Fibroblast of skin of scalp (primary cell): ENCODE data around the gene CDH26. TPM values are rescaled to one million over a fixed set of nuclear protein-coding genes. Genes with fewer than 3 reads are reported as not detected.

ENCODE experiments used
- DNase-seq: peaks from one replicate; pipeline ENCODE4 v3.0.0-alpha.2; 2013
- polyA plus RNA-seq, 2 experiments: library from polyadenylated mRNA; unstranded; fragments of 120-200 nt; gene quantifications; one replicate each; pipeline ENCODE4 v1.2.1, GENCODE V29; 2013; ENCODE audit not compliant: insufficient read length in 2 of 2

Gene CDH26
- not detected for polyA plus RNA-seq (2013, experiment 1 of 2; ENCODE audit: insufficient read length)
- polyA plus RNA-seq (2013, experiment 2 of 2; ENCODE audit: insufficient read length), result 0.11 TPM

GRCh38 chr20:59958123-59958522 is at the start of gene CDH26:
Gene CDH26, plus strand, starts transcription at chr20:59958423. Its CDS starts 304 bp downstream, at chr20:59958727.
- no peak for DNase-seq

GRCh38 chr20:59908855-59909254 is 49.4 kb upstream of the CDH26 start:
- no peak for DNase-seq

- DNase-seq, result no peak
Observed at GRCh38 chr20:59911041-59911440, 47.2 kb upstream of the CDH26 start.

- no peak for DNase-seq
Observed at GRCh38 chr20:59912609-59913008, 45.6 kb upstream of the CDH26 start.

- DNase-seq, result no peak
Observed at GRCh38 chr20:59920944-59921343, 37.3 kb upstream of the CDH26 start.

GRCh38 chr20:59923514-59923913 is 34.7 kb upstream of the CDH26 start:
- no peak for DNase-seq

GRCh38 chr20:59925359-59925758 is 32.9 kb upstream of the CDH26 start:
- DNase-seq, result no peak

- DNase-seq, result peak; percentile 38
Observed at GRCh38 chr20:59925899-59926298, 32.3 kb upstream of the CDH26 start.

GRCh38 chr20:59931511-59932312 is 26.5 kb upstream of the CDH26 start:
- DNase-seq, result no peak

GRCh38 chr20:59932616-59933295 is 25.5 kb upstream of the CDH26 start:
- no peak for DNase-seq

- DNase-seq, result peak; percentile 66
Observed at GRCh38 chr20:59933296-59933848, 24.9 kb upstream of the CDH26 start, which contains the start of gene SYCP2. Gene SYCP2, minus strand, starts transcription at chr20:59933637. Its CDS starts 11,224 bp downstream, at chr20:59922413.

- DNase-seq, result peak; percentile 74
Observed at GRCh38 chr20:59933849-59934585, 24.2 kb upstream of the CDH26 start.

- no peak for DNase-seq
Observed at GRCh38 chr20:59935457-59936185, 22.6 kb upstream of the CDH26 start.

GRCh38 chr20:59936409-59936808 is 21.8 kb upstream of the CDH26 start:
- no peak for DNase-seq

GRCh38 chr20:59937150-59937549 is 21.1 kb upstream of the CDH26 start:
- no peak for DNase-seq

GRCh38 chr20:59938221-59938620 is 20.0 kb upstream of the CDH26 start:
- DNase-seq, result peak; percentile 62

GRCh38 chr20:59938696-59939051 is 19.5 kb upstream of the CDH26 start:
- no peak for DNase-seq

GRCh38 chr20:59939052-59939878 is 19.0 kb upstream of the CDH26 start:
- DNase-seq, result no peak

- no peak for DNase-seq
Observed at GRCh38 chr20:59939879-59940128, 18.4 kb upstream of the CDH26 start.

- peak; percentile 95 for DNase-seq
Observed at GRCh38 chr20:59940129-59940955, 17.9 kb upstream of the CDH26 start, which contains the start of the genes FAM217B and PPP1R3D. Gene FAM217B, plus strand, starts transcription at chr20:59940389. Its CDS starts 3,555 bp downstream, at chr20:59943944. Gene PPP1R3D, minus strand, starts transcription at chr20:59940305. Its CDS starts 374 bp downstream, at chr20:59939931.
